ENCODE measurements around the gene PHLPP1.

GRCh38 chr18:62959481-62959880, 244.1 kb downstream of the PHLPP1 start:
- TF ChIP-seq, protein P1, sequence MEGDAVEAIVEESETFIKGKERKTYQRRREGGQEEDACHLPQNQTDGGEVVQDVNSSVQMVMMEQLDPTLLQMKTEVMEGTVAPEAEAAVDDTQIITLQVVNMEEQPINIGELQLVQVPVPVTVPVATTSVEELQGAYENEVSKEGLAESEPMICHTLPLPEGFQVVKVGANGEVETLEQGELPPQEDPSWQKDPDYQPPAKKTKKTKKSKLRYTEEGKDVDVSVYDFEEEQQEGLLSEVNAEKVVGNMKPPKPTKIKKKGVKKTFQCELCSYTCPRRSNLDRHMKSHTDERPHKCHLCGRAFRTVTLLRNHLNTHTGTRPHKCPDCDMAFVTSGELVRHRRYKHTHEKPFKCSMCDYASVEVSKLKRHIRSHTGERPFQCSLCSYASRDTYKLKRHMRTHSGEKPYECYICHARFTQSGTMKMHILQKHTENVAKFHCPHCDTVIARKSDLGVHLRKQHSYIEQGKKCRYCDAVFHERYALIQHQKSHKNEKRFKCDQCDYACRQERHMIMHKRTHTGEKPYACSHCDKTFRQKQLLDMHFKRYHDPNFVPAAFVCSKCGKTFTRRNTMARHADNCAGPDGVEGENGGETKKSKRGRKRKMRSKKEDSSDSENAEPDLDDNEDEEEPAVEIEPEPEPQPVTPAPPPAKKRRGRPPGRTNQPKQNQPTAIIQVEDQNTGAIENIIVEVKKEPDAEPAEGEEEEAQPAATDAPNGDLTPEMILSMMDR (IDR thresholded peaks at IDR 0.05 in 2 of 3, conservative IDR thresholded peaks at IDR 0.05 in 1 of 3; ENCODE audit: borderline replicate concordance in 1 of 3, insufficient read depth in 1 of 3, low read depth in 2 of 3, low read length in 2 of 3), result no peak
- TF ChIP-seq, protein P2, sequence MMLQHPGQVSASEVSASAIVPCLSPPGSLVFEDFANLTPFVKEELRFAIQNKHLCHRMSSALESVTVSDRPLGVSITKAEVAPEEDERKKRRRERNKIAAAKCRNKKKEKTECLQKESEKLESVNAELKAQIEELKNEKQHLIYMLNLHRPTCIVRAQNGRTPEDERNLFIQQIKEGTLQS (IDR thresholded peaks at IDR 0.05), result no peak
- TF ChIP-seq SIN3A (IDR thresholded peaks at IDR 0.05; ENCODE audit: low read depth), result no peak
- no peak for TF ChIP-seq JUND (IDR thresholded peaks at IDR 0.05)
- no peak for TF ChIP-seq POLR2A (IDR thresholded peaks at IDR 0.05; ENCODE audit: borderline replicate concordance, extremely low read depth, insufficient read depth, insufficient read length)
- no peak for TF ChIP-seq EZH2 (IDR thresholded peaks at IDR 0.05)
- TF ChIP-seq, protein P3, sequence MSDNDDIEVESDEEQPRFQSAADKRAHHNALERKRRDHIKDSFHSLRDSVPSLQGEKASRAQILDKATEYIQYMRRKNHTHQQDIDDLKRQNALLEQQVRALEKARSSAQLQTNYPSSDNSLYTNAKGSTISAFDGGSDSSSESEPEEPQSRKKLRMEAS (IDR thresholded peaks at IDR 0.05), result no peak
- TF ChIP-seq EZH2phosphoT487 (IDR thresholded peaks at IDR 0.05; ENCODE audit: borderline replicate concordance), result no peak
- no peak for TF ChIP-seq TCF7L2 (IDR thresholded peaks at IDR 0.05; ENCODE audit: borderline replicate concordance, extremely low read depth, insufficient read depth, insufficient read length)
- no peak for TF ChIP-seq CEBPB (IDR thresholded peaks at IDR 0.05; ENCODE audit: low read depth)
- no peak for TF ChIP-seq POLR2AphosphoS5 (IDR thresholded peaks at IDR 0.05; ENCODE audit: low read depth, low read length)
- TF ChIP-seq ZNF274 (IDR thresholded peaks at IDR 0.05; ENCODE audit: low read depth, low read length), result no peak

Data from HCT116 (cell line).